NCI-H524 (cell line): ENCODE measurements around the gene LCN9.

Experiments used
- DNase-seq, 2 experiments: peaks; one replicate each; lab custom pipeline; 2025; lab: John Stamatoyannopoulos, UW

The LCN9 gene

GRCh38 chr9:135698767-135699166, 35.7 kb downstream of the LCN9 start:
- no peak for DNase-seq

DNA sequence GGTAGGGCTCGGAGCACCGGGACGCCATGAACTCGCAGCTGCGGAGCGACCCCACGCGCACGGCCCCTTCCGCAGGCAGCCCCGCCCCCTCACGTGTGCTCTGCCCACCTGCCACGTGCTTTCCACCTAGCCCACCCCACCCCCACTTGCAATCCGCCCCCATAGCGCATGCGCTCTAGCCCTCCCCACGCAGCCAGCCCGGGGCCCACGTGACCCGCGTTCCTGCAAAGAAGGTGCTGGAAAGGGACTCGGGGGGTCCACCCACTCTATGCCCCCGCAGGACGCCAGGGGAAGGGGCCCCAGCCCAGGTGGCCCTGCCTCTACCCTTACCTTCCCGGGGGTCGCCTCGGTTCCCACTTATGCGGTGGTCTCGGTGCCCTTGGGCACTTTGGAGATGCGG, 36.3 kb downstream of the LCN9 start, which contains the start of gene SOHLH1:
Gene SOHLH1, minus strand, starts transcription at position 42 of the 400 bp plus-strand sequence. Its CDS starts 14 bp downstream, at position 28.
- DNase-seq: no peak

DNA sequence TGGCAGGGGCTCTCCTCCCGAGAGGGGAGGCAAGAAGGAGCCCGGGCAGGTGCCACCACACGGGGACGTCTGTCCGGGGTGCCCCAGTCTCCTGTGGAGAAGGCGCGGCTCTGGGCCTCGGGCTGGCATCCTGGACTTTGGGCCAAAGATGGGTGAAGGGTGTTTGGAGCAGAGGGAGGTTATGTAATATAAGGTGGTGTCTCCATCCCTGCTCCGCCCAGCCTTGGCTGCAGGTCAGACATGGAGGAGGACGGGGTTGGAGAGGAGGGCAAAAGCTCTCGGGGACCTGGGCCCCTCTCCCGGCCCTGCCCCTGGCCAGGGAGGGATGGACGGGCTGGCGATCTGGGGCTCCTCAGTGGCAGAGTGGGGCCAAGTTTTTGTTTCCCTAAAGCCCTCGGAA, 37.4 kb downstream of the LCN9 start:
- DNase-seq: no peak

GRCh38 chr9:135701067-135701958, 38.2 kb downstream of the LCN9 start:
- DNase-seq: no peak

- DNase-seq: peak; percentile 35 to 73
Measured at GRCh38 chr9:135701959-135702721, 39.0 kb downstream of the LCN9 start, which contains the start of gene KCNT1. Gene KCNT1 (plus strand): TSS chr9:135702185. CDS start chr9:135702259, 74 bp downstream.

DNA sequence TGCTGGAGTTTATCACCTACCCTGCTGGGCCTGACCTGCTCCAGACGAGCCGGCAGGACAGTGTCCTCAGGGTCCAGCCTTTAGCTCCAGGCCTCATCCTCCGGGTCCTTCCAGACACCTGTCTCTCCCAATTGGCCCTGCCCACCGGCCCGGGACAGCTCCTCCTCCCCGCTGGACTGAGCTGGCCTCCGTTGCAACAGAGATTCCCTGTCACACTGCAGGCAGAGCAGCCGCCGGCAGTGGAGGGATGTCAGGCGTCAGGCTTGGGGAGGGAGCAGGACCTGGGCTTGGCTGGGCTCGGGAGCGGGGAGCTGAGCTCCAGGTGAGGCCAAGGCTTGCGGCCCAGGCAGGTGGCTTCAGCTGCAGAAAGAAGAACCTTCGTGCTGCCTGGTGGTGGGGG, 40.6 kb downstream of the LCN9 start:
- no peak for DNase-seq

DNA sequence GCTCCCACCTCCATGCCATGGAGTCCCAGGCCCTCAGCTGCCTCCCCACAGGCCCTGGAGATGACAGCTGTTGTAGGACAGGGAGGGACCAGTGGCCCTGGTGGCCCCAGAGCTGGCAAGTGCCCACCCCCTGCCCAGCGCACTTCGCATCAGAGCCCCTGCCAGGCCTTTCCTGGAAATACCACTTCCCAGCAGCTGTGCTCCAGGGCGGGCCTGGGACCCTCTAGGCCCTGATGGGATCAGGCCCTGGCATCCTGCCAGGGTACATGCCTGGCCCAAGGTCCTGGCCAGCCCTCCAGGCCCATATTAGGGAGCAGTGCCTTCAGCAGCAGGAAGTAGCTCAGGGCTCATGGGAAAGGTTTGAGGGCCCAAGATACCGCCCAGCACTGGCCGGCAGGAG, 41.4 kb downstream of the LCN9 start:
- DNase-seq: no peak

- DNase-seq: no peak
Measured at GRCh38 chr9:135705376-135705775, 42.3 kb downstream of the LCN9 start.

GRCh38 chr9:135706288-135706687, 43.2 kb downstream of the LCN9 start:
- DNase-seq: peak; percentile 73 to 77

GRCh38 chr9:135707252-135708138, 44.4 kb downstream of the LCN9 start:
- peak in 1 of 2 experiments; percentile 48 for DNase-seq

GRCh38 chr9:135708164-135708563, 45.1 kb downstream of the LCN9 start:
- DNase-seq: no peak

DNA sequence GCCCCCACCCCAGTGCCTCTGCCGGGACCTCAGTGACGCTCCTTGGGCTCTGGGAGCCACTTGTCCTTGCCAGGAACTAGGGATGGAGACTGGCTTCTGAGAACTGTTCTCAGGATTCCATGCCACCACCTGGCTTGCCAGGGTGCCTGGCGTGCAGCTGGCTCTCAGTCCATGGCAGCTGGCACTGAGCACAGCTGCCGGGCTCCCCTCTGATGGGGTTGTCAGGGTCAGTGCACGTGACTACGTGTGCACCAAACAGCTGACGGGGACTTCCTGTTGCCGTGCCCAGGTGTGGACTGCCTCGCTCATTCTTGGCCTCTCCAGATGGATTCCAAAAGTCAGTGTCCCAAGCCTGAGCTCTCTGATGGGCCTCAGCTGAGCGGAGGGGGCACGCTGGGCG, 48.3 kb downstream of the LCN9 start:
- DNase-seq: peak; percentile 64 to 82

GRCh38 chr9:135711881-135712280, 48.8 kb downstream of the LCN9 start:
- no peak for DNase-seq

GRCh38 chr9:135712613-135713295, 49.6 kb downstream of the LCN9 start:
- DNase-seq: peak in 1 of 2 experiments; percentile 28

DNA sequence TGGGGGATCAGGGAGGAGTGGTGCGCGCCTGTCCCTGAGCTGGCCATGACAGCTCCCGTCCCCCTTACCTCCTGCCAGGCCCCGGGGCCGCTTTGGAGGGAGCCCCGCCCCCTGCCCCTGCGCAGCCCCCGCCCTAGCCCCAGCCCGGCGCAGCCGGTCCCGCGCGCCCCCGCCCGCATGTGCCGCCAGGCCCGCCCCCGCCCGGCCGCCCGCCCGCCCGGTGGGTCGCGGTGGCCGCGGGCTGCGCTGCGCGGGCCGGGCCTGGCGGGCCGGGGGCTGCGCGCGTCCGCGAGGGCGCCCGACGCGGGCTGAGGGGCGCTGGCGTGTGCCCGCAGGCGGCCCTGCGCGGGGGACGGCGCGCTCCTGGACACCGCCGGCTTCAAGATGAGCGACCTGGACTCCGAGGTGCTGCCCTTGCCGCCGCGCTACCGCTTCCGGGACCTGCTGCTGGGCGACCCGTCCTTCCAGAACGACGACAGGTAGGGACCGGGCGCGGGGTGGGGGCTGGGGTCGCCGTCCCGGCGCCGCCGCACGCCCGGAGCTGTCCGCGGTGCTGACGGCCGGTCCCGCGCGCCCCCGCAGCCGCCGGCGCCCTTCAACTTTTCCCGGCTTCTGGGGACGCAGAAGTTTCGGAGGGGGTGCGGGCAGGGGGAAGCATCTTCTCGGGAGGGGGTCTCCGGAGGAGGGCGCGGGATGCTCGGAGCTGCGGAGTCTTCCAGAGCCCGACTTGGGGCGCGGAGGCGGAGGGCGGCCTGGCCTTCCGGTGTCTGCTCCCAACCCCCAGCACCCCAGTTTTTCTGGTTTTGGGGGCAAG, 51.3 kb downstream of the LCN9 start:
- no peak for DNase-seq

DNA sequence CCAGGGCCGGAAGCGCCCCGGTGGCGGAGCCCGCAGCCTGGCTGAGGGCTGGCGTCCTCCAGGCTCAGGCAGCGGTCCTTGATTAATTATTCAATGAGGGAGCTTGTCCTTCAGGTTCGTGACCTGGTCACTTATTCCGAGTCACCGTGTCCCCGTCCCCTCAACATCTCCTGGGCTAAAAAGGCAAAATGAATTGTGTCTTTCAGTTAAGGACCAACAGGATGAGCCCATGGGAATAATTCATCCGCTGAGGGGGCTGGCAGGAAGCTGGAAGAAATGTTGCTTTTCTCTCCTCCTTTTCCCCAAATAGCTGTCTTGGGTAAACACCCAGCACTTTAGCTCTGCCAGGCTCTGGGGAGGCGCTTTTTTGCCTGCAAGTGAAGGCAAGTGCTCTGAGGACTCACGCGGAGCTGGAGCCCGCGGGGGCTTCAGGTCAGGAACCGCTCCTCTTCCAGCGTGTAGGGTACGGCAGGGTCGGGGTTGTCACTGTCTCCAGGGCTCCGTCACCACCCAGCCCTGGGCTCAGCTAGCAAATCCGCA, 52.0 kb downstream of the LCN9 start:
- no peak for DNase-seq

DNA sequence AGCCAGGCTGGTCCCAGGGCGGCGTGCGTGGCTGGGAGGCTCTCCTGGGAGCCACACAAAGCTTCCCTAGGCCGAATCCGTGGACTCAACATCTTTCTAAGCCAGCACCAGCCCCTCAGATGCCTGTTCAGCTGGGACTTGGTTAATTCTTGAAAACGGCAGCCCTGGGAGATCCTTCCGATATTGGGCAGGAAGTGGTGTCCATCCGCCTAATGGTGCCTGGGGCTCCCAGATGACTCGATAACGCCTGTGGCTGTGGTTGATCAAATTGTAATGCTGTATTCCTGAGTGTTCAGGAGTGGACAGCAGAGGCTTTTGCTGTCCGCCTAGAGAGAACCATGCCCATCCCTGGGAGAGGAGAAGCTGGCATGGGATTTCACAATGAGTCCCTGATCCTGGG, 52.9 kb downstream of the LCN9 start:
- DNase-seq: no peak
